Measurements from ENCODE around the gene FTSJ3. TPM values are rescaled to one million over a fixed set of nuclear protein-coding genes. Genes with fewer than 3 reads are reported as not detected.

The FTSJ3 gene
- polyA plus RNA-seq, 1 of the 3 experiments (the other 2 are of a cell fraction), result 148 TPM

GRCh38 chr17:63785556-63785955 lies 41.9 kb downstream of the FTSJ3 start:
- no peak for DNase-seq
- Histone ChIP-seq H3K36me3 (replicated peaks in 1 of 2; ENCODE audit: control insufficient read depth in 1 of 2, insufficient read depth in 2 of 2, low read length in 1 of 2) (peaks cover 29 to 74% of the 10 kb centered on the region in 2 experiments), H3K9me2 (no peaks in the 10 kb centered on the region), H3K27me3 (ENCODE audit: insufficient read depth) (no peaks in the 10 kb centered on the region), H3K4me3 (ENCODE audit: low read depth in 2 of 2, low read length in 1 of 2) (no peak overlapping the region), H3K79me2 (ENCODE audit: insufficient read depth) (peaks cover 100% of the 10 kb centered on the region), H3K27ac (ENCODE audit: low read depth in 2 of 2, low read length in 1 of 2) (peak overlapping the region in 1 of 2 experiments; percentile 60; a peak in 2 of 4 replicates), H3K9me3 (no peaks in the 10 kb centered on the region), H3K4me1 (ENCODE audit: control insufficient read depth in 1 of 2, insufficient read depth in 2 of 2, low read depth in 1 of 2, low read length in 1 of 2) (peaks cover 0 to 19% of the 10 kb centered on the region in 2 experiments; a peak in 3 of 4 replicates), H3K9ac (no peak overlapping the region), H3F3A (replicated peaks; ENCODE audit: insufficient read depth) (peaks cover 13% of the 10 kb centered on the region), H4K20me1 (ENCODE audit: insufficient read depth) (peaks cover 84% of the 10 kb centered on the region), H3K4me2 (peak overlapping the region; percentile 25), H2AFZ (ENCODE audit: low read depth) (no peak overlapping the region)
- 85% methylated on average over 1 of the region's 1 CpG for WGBS (ENCODE audit: low lambda C conversion rate)
- ChIA-PET POLR2A (no interaction called here), CTCF (interaction anchor here (1.1 to 4.3 kb wide), 5 partner anchors 11 to 49 kb away, joined by 3 to 26 read pairs (median 4); partner anchors contain the start of genes CCDC47 and DDX42)
- TF ChIP-seq NFIC (IDR thresholded peaks at IDR 0.05; ENCODE audit: borderline replicate concordance), result peak; percentile 43; the same call in 1 of the 2 replicates
- peak; percentile 15; the same call in 1 of the 2 replicates for TF ChIP-seq PBX3 (IDR thresholded peaks at IDR 0.05)
- TF ChIP-seq IRF3 (IDR thresholded peaks at IDR 0.05; ENCODE audit: low read depth, low read length), result no peak
- no peak for TF ChIP-seq ZBTB33 (IDR thresholded peaks at IDR 0.05; ENCODE audit: borderline replicate concordance, low read depth)
- TF ChIP-seq GABPA (IDR thresholded peaks at IDR 0.05; ENCODE audit: low read depth), result no peak
- no peak for TF ChIP-seq YY1 (IDR thresholded peaks at IDR 0.05; ENCODE audit: low read depth)
- no peak for TF ChIP-seq FOXM1 (IDR thresholded peaks at IDR 0.05; ENCODE audit: low read depth)
- no peak for TF ChIP-seq FOXJ3 (CRISPR knock-in tag; IDR thresholded peaks at IDR 0.05)
- TF ChIP-seq TAF1 (IDR thresholded peaks at IDR 0.05; ENCODE audit: borderline replicate concordance, low read depth, low read length), result no peak
- no peak for TF ChIP-seq USF1 (IDR thresholded peaks at IDR 0.05; ENCODE audit: borderline replicate concordance, low read depth)
- no peak for TF ChIP-seq CTCF (IDR thresholded peaks at IDR 0.05)
- TF ChIP-seq JUND (IDR thresholded peaks at IDR 0.05), result peak; percentile 44; the same call in 1 of the 2 replicates
- TF ChIP-seq RXRA (IDR thresholded peaks at IDR 0.05; ENCODE audit: borderline replicate concordance, low read depth), result no peak
- no peak for TF ChIP-seq EZH2phosphoT487 (IDR thresholded peaks at IDR 0.05; ENCODE audit: borderline replicate concordance, low read depth)
- TF ChIP-seq REST (IDR thresholded peaks at IDR 0.05; ENCODE audit: low read depth, low read length), result no peak
- TF ChIP-seq MAX (IDR thresholded peaks at IDR 0.05; ENCODE audit: low read depth), result no peak
- TF ChIP-seq MEF2A (IDR thresholded peaks at IDR 0.05; ENCODE audit: borderline replicate concordance, low read depth), result no peak
- no peak for TF ChIP-seq MXI1 (IDR thresholded peaks at IDR 0.05; ENCODE audit: low read depth, low read length)
- TF ChIP-seq ELF1 (IDR thresholded peaks at IDR 0.05), result no peak
- no peak for TF ChIP-seq RCOR1 (IDR thresholded peaks at IDR 0.05; ENCODE audit: low read length)
- TF ChIP-seq EP300 (IDR thresholded peaks at IDR 0.05; ENCODE audit: borderline replicate concordance in 1 of 2, low read depth in 1 of 2, low read length in 1 of 2), result no peak
- TF ChIP-seq RAD21 (IDR thresholded peaks at IDR 0.05; ENCODE audit: low read length), result no peak
- peak; percentile 41; the same call in 1 of the 2 replicates for TF ChIP-seq FOSL2 (IDR thresholded peaks at IDR 0.05; ENCODE audit: borderline replicate concordance, low read depth)
- TF ChIP-seq POLR2AphosphoS5 (IDR thresholded peaks at IDR 0.05; ENCODE audit: low read depth, low read length), result no peak
